ENCODE data around the gene CCDC15.
A peak's percentile ranks its signal among the peaks of the same experiment; 100 is the strongest.
"Not testable (repeated sequence)": the region's sequence is repeated elsewhere in the genome, so short reads cannot be mapped to it uniquely, and the experiment has no call there.

The CCDC15 gene

DNA sequence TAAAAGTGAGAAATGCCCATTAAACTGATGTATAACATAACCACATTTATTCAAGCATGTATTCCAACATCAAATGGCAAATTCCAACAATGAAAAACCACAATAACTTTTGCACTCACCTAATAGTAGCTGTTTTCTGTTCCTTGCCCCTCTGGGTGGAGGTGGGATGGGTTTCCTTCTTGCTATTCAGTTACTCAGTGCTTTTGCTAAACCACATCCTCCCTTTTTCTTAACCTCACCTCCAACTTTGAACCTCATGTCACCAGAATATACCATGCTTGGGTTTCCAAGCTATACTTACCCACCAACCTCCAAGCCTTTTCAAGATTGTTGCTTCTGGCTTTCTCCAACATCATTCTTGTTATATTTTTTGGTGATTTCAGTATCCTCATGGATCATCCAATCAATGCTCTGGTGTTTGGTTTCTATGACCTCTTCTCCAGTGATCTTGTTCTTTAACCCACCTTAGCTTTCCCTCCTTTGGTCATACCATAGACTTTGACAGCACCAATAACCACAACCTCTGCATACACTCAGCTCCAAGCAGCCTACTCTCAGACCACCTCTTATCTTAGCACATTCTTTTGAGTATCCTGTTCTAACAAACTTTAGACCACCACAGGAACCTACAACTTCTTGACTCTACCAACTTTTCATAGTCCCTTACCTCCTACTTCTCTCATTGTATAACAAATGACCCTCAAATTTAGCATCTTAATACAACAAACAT, 3.2 kb upstream of the CCDC15 start:
- DNase-seq (ENCODE audit: low read depth, low spot score), result no peak
- in situ Hi-C loops (cut with HindIII; ENCODE audit: low sequenced_read_pairs), result no loop called here
- H3K4me3 ChIP-seq (ENCODE audit: low read depth, low read length), result no peak overlapping the region
- TF ChIP-seq, protein P1, sequence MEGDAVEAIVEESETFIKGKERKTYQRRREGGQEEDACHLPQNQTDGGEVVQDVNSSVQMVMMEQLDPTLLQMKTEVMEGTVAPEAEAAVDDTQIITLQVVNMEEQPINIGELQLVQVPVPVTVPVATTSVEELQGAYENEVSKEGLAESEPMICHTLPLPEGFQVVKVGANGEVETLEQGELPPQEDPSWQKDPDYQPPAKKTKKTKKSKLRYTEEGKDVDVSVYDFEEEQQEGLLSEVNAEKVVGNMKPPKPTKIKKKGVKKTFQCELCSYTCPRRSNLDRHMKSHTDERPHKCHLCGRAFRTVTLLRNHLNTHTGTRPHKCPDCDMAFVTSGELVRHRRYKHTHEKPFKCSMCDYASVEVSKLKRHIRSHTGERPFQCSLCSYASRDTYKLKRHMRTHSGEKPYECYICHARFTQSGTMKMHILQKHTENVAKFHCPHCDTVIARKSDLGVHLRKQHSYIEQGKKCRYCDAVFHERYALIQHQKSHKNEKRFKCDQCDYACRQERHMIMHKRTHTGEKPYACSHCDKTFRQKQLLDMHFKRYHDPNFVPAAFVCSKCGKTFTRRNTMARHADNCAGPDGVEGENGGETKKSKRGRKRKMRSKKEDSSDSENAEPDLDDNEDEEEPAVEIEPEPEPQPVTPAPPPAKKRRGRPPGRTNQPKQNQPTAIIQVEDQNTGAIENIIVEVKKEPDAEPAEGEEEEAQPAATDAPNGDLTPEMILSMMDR (IDR thresholded peaks at IDR 0.05; ENCODE audit: low read depth, low read length), result no peak

DNA sequence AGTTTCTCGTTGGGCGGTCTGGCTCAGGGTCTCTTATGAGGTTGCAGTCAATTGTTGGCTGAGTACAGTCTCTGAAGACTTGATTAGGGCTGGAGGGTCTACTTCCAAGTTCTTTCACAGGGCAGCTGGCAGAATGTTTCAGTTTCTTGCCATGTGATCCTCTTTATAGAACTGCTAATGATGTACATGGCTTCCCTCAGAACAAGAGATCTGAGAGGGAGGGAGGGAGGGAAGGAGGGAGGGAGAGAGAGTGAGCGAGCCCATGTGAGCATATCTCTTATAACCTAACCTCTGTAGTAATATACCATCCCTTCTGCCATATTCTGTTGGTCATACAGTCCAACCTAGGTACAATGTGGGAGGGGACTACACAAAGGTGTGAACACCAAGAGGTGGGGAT, 2.7 kb upstream of the CCDC15 start:
- DNase-seq (ENCODE audit: low read depth, low spot score), result no peak
- in situ Hi-C loops (cut with HindIII; ENCODE audit: low sequenced_read_pairs), result no loop called here
- TF ChIP-seq, protein P1 (IDR thresholded peaks at IDR 0.05; ENCODE audit: low read depth, low read length), result no peak
- H3K4me3 ChIP-seq (ENCODE audit: low read depth, low read length), result no peak overlapping the region

DNA sequence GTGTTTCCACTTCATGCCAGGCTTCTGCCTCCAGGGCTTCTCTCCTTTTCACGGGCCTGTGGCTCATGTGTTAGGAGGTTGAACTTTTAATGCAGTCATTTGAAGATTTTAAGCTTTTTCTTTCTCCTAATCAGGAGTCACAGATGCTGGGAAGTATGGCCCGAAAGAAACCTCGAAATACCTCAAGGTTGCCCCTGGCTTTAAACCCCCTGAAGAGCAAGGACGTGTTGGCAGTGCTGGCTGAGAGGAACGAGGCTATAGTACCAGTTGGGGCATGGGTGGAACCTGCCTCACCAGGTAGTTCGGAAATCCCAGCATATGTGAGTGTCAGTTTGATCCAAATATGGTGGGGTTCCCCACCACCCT, 571 bp downstream of the CCDC15 start:
- no peak for DNase-seq (ENCODE audit: low read depth, low spot score)
- in situ Hi-C loops (cut with HindIII; ENCODE audit: low sequenced_read_pairs), result no loop called here
- H3K4me3 ChIP-seq (ENCODE audit: low read depth, low read length), result peak overlapping the region; percentile 71
- TF ChIP-seq, protein P1 (IDR thresholded peaks at IDR 0.05; ENCODE audit: low read depth, low read length), result no peak

DNA sequence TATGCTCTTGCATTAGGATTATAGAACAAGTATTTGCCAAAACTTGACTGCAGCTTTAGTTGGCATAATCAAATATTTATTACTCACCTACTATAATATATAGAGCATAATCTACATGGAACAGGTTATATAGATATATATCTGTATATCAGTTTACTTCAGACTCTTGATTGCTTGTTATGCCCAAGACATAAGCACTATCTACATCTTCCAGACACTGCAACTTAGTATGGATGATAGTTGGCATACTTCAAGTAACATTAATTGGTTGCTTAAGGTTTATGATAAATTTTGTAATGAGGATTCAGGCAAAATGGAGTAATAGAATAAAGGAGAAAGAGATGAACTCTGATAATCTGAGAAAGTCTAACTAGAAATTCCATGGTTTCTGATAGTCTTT, 1.0 kb downstream of the CCDC15 start:
- in situ Hi-C loops (cut with HindIII; ENCODE audit: low sequenced_read_pairs), result no loop called here
- H3K4me3 ChIP-seq (ENCODE audit: low read depth, low read length), result no peak overlapping the region
- no peak for DNase-seq (ENCODE audit: low read depth, low spot score)
- TF ChIP-seq, protein P1 (IDR thresholded peaks at IDR 0.05; ENCODE audit: low read depth, low read length), result no peak

DNA sequence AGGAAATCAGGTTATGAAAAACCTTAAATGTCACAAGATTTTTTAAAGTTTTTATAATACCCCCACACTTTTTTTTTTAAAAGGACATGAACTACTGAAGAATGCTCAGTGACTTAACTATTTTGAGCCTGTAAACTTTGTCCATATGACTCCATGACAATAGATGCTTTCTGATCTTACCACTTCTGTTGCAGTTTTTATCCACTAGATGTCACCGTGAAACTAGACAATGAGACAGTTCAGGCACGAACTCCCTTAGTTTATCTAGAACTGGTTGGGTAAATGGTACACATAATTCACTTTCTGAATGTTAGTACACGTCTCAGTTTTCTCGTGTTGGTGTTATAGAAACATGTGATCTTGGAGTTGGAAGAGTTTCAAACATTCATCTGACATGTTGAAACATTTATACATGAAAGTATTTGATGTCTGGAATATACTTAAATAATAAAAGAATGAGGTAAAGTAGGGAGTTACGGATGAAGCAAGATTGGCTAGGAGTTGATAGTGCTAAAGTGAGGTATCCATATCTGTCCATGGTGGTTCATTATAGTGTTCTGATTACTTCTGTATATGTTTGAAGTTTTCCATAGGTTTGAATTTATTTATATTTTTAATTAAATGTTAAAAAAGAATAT, 8.1 kb downstream of the CCDC15 start:
- DNase-seq (ENCODE audit: low read depth, low spot score), result peak; percentile 84
- in situ Hi-C loops (cut with HindIII; ENCODE audit: low sequenced_read_pairs), result no loop called here
- TF ChIP-seq, protein P1 (IDR thresholded peaks at IDR 0.05; ENCODE audit: low read depth, low read length), result peak; percentile 67
- H3K4me3 ChIP-seq (ENCODE audit: low read depth, low read length), result no peak overlapping the region

DNA sequence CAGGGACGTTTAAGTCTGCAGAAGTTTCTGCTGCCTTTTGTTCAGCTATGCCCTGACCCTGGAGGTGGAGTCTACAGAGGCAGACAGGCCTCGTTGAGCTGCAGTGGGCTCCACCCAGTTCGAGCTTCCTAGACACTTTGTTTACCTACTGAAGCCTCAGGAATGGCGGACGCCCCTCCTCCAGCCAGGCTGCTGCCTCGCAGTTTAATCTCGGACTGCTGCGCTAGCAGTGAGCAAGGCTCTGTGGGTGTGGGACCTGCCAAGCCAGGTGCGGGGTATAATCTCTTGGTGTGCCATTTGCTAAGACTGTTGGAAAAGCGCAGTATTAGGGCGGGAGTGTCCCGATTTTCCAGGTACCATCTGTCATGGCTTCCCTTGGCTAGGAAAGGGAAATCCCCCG, 14.2 kb downstream of the CCDC15 start:
- H3K4me3 ChIP-seq (ENCODE audit: low read depth, low read length); in situ Hi-C loops (cut with HindIII; ENCODE audit: low sequenced_read_pairs); DNase-seq (ENCODE audit: low read depth, low spot score): not testable (repeated sequence)

DNA sequence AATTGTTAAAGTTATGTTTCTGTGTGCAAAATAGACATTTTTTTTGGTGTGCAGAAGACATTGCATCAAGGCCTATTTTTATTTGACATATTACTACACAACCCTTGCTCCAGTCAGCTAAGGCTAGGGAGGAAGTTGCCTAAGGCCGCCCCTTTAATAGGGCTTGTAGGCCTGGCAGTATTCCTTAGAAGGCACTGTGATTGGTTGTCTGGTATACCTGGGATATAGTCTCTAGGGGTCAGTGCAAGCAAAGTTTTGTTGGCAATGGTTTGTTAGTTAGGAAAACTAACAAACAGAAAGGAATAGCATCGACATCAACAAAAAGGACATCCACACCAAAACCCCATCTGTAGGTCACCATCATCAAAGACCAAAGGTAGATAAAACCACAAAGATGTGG, 16.9 kb downstream of the CCDC15 start:
- TF ChIP-seq, protein P1 (IDR thresholded peaks at IDR 0.05; ENCODE audit: low read depth, low read length), result no peak

More for the DNA sequence above, 16.9 kb downstream of the CCDC15 start:
- in situ Hi-C loops (cut with HindIII; ENCODE audit: low sequenced_read_pairs), result no loop called here
- peak; percentile 35 for DNase-seq (ENCODE audit: low read depth, low spot score)
- no peak overlapping the region for H3K4me3 ChIP-seq (ENCODE audit: low read depth, low read length)
